ENCODE results near the gene BRF1. TPM values are rescaled to one million over a fixed set of nuclear protein-coding genes. Genes with fewer than 3 reads are reported as not detected.

The BRF1 gene
- total RNA-seq (2022; extraction: Qiagen RNA extraction; ENCODE audit: low read depth), result 26.2 to 29.6 TPM (median 27.6 TPM) in 5 replicates

DNA sequence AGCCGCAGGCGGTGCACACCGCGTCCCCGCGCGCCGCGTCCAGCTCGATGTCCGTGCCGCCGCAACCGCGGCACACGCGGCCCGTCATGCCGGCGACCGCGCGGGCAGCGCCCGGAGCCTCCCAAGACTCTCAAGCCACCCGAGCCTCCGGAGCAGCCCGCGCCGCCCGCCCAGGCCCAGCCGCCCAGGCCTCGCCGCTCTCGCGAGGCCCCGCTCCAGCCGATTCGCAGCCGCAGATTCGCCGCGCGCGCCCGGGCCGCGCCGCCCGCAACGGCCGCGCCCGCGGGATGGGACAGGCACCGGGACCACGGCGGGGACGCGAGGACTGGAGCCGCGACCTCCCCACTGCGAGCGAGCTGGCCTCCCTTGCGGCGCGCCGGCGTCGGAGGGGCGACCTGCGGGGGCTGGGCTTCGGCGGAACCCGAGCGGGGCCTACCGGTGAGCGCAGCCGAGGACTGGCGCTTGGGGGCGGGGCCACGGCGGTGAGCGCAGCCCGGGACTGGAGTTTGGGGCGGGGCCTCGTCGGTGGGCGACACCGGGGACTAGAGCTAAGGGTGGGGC is at the start of gene BRF1:
TSS of gene BRF1 (minus strand) at position 460 of the 561 bp plus-strand sequence. CDS start at position 88, 372 bp downstream.

GRCh38 chr14:105314287-105315200 is 13.7 kb upstream of the BRF1 start, which contains the start of gene PACS2:
PACS2 (plus strand) TSS chr14:105314748; CDS start chr14:105314919, 171 bp downstream.

GRCh38 chr14:105248368-105249181 is 52.2 kb downstream of the BRF1 start, which contains the start of gene BTBD6:
BTBD6 (plus strand) TSS chr14:105248533; CDS start chr14:105248712, 179 bp downstream.

DNA sequence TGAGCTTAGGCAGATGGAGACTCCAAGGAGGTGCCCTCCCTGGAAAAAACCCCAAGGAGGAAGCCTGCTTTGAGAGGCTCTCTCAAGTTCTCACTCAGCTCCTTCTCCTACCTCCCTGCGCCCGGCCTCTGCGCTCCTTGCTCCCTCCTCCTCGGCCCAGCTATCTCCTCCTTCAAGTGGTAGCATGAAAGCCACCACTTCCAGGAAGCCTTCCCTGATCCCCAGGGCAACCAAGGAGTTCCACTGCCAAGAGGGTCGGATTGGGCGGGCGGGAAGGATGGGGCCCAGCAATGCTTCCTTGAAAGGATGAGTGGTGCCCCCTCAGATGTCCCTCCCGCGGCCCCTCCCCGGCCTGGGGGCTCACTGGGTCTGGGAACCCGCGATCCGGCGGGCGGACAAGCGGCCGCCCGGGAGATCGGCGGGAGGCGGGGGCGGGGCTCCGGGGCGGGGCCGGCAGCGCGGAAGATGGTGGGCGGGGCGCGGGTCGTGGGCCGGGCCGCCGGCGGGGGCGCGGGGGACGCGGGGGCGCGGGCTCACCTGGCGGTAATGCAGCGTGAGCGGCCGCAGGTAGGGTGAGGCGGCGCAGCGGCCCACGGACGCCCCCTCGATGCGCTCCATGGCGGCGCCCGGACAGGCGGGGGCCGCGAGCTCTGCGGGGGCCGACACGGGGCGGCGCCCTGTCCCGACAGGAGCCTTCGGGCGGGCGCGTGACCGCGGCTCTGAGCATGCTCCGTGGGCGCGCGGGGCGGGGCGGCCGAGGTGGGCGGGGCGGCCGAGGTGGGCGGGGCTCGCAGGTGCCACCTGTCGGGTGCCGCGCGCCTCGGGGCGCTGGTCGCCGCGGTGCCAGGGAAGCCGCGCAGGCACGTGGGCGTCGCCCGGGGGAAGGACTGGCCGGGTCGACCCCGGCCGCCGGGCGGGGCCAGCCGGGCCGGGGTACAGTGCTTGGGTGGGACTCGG is 119.9 kb downstream of the BRF1 start, which contains the start of gene NUDT14:
TSS of gene NUDT14 (minus strand) at position 721 of the 957 bp plus-strand sequence. CDS start at position 618, 103 bp downstream.

GRCh38 chr14:105168496-105168978 is 132.3 kb downstream of the BRF1 start, which contains the start of gene JAG2:
JAG2 (minus strand) TSS chr14:105168776; CDS start chr14:105168420, 356 bp downstream.

Other genes with a start within 250 kb of the BRF1 start
- 0.43 to 0.64 TPM (median 0.55 TPM) in 5 replicates for gene GPR132, start 235.6 kb downstream of the BRF1 start, total RNA-seq (2022; extraction: Qiagen RNA extraction; ENCODE audit: low read depth)
- 13.6 to 24.8 TPM (median 23.0 TPM) in 5 replicates for gene JAG2, start 132.2 kb downstream of the BRF1 start, total RNA-seq (2022; extraction: Qiagen RNA extraction; ENCODE audit: low read depth)
- 25.4 to 45.8 TPM (median 42.7 TPM) in 5 replicates for gene NUDT14, start 119.7 kb downstream of the BRF1 start, total RNA-seq (2022; extraction: Qiagen RNA extraction; ENCODE audit: low read depth)
- gene BTBD6, start 52.5 kb downstream of the BRF1 start, total RNA-seq (2022; extraction: Qiagen RNA extraction; ENCODE audit: low read depth), result 26.6 to 42.6 TPM (median 39.6 TPM) in 5 replicates
- 17.9 to 28.5 TPM (median 24.9 TPM) in 5 replicates for gene PACS2, start 13.7 kb upstream of the BRF1 start, total RNA-seq (2022; extraction: Qiagen RNA extraction; ENCODE audit: low read depth)
- 0.17 to 0.77 TPM (median 0.41 TPM) in 4 of 5 replicates, not detected in the other for gene TEX22, start 97.5 kb upstream of the BRF1 start, total RNA-seq (2022; extraction: Qiagen RNA extraction; ENCODE audit: low read depth)
- 50.0 to 85.8 TPM (median 76.3 TPM) in 5 replicates for gene MTA1, start 118.8 kb upstream of the BRF1 start, total RNA-seq (2022; extraction: Qiagen RNA extraction; ENCODE audit: low read depth)
- gene CRIP2, start 173.8 kb upstream of the BRF1 start, total RNA-seq (2022; extraction: Qiagen RNA extraction; ENCODE audit: low read depth), result 91.2 to 177 TPM (median 149 TPM) in 5 replicates
- 1,579 to 1,853 TPM (median 1,750 TPM) in 5 replicates for gene CRIP1, start 185.9 kb upstream of the BRF1 start, total RNA-seq (2022; extraction: Qiagen RNA extraction; ENCODE audit: low read depth)
- gene TEDC1, start 190.2 kb upstream of the BRF1 start, total RNA-seq (2022; extraction: Qiagen RNA extraction; ENCODE audit: low read depth), result 24.5 to 50.1 TPM (median 47.5 TPM) in 5 replicates
- gene TMEM121, start 225.6 kb upstream of the BRF1 start, total RNA-seq (2022; extraction: Qiagen RNA extraction; ENCODE audit: low read depth), result 3.7 to 11.5 TPM (median 8.9 TPM) in 5 replicates

Data from A549 treated with RU486 at 1 μM for 4 hours (cell line).